T-helper 17 cell (primary cell): ENCODE measurements around the gene ZNF485. TPM values are rescaled to one million over a fixed set of nuclear protein-coding genes. Genes with fewer than 3 reads are reported as not detected.

ENCODE experiments used
- ATAC-seq: fragments of 150-1000 bp; cut with Tn5 transposase; 2 replicates; pipeline ENCODE4 v1.10.0; 2021; ENCODE audit warnings: mild to moderate bottlenecking, moderate library complexity
- DNase-seq, 3 donors: peaks; one replicate each; pipeline versions ENCODE4 v3.0.0 to v3.0.0-alpha.2; 2020 to 2021
- H3K9me3 ChIP-seq: one replicate; pipeline ENCODE4 v1.7.0; 2013; ENCODE audit warnings: low read length, mild to moderate bottlenecking; ENCODE audit not compliant: control insufficient read depth, poor library complexity, severe bottlenecking
- H3K27ac Mint-ChIP-seq: one replicate; pipeline ENCODE4 v1.8.0; 2022; ENCODE audit warnings: mild to moderate bottlenecking, moderate library complexity, mixed read lengths
- H3K27me3 Mint-ChIP-seq: one replicate; pipeline ENCODE4 v1.8.0; 2022; ENCODE audit warnings: mixed read lengths
- H3K36me3 Mint-ChIP-seq: one replicate; pipeline ENCODE4 v1.8.0; 2022; ENCODE audit warnings: low read depth, mixed read lengths
- H3K4me1 Mint-ChIP-seq: one replicate; pipeline ENCODE4 v1.8.0; 2022; ENCODE audit warnings: mild to moderate bottlenecking, mixed read lengths
- H3K4me3 Mint-ChIP-seq: one replicate; pipeline ENCODE4 v1.8.0; 2022; ENCODE audit warnings: mild to moderate bottlenecking, moderate library complexity, mixed read lengths
- total RNA-seq, 4 donors: library from RNA in 2 of 4; stranded (reverse) in 2 of 4; gene quantifications; one replicate each; pipeline ENCODE4 v1.2.3 and lab custom pipeline; 2022 to 2026

Gene ZNF485
- total RNA-seq, 2 donors from 2014 or later = 2.4 to 2.9 TPM

DNA sequence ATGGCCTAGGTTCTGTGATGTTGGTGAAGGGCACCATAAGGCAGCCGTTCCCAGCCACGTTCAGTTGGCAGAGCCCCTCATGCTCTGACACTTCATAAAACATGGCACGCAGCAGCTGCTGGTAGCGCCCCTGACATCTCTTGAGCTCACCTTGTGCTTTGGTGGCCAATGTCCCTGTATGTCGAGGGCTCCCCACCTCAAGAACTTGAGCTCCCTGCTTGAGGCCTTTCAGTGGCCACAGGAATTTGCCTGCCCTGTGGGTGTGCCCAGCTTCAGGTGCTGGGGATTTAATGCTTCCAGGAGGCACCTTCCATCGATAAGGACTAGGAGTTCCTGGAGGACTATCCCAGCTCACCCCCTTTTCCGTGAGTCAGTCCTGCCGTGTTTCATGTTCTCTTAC is 52.0 kb downstream of the ZNF485 start:
- H3K36me3 Mint-ChIP-seq = peaks cover 2% of the 10 kb centered on the region
- no peak overlapping the region for H3K27ac Mint-ChIP-seq
- H3K4me3 Mint-ChIP-seq = no peak overlapping the region
- H3K4me1 Mint-ChIP-seq = no peaks in the 10 kb centered on the region
- no peaks in the 10 kb centered on the region for H3K9me3 ChIP-seq
- DNase-seq (no peak), ATAC-seq (no peak)
- H3K27me3 Mint-ChIP-seq = peaks cover 36% of the 10 kb centered on the region

DNA sequence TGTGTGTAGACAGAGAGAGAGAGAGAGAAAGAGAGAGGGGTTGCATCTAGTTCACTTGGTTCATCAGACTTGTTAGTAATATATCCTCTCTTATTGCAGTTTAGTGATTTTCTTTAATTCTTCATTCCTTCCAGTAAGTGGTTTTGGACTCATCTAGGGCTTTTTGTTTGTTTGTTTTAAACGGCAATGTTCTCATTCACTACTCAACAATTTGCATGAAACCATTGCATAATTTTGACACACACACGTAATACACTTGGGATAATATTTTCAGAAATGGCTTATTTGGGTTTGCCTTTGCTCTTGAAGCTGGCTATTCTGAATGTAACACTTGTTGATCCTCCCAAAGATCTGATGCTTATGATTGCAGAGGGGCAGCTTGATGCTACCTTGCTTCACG is 58.8 kb downstream of the ZNF485 start:
- peaks cover 8% of the 10 kb centered on the region for H3K4me1 Mint-ChIP-seq
- ATAC-seq (no peak), DNase-seq (no peak)
- H3K9me3 ChIP-seq = no peaks in the 10 kb centered on the region
- peaks cover 40% of the 10 kb centered on the region for H3K27me3 Mint-ChIP-seq
- H3K4me3 Mint-ChIP-seq = no peak overlapping the region
- no peak overlapping the region for H3K27ac Mint-ChIP-seq
- H3K36me3 Mint-ChIP-seq = peaks cover 5% of the 10 kb centered on the region

DNA sequence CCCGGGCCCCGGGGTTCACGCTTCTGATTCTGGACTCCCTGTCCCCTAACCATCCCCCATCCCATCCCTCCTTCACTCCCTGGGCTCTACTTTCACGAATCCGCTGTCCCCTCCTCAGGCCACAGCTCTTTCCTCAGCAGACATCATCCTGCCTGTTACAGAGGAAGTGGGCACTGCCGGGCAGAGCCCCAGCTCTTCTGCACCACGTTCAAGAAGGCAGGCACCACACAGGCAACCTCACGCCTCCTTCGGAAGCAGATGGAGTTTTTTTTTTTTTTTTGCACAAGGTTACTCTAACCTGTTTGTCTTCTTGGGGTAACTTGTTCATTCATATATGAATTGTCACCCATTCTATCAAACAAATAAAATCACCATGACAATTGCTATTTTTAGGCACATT is 60.3 kb downstream of the ZNF485 start:
- no peak for DNase-seq
- Mint-ChIP-seq H3K27me3 (peaks cover 55% of the 10 kb centered on the region), H3K4me1 (peaks cover 12% of the 10 kb centered on the region), H3K4me3 (no peak overlapping the region), H3K36me3 (peaks cover 6% of the 10 kb centered on the region), H3K27ac (no peak overlapping the region)
- H3K9me3 ChIP-seq = no peaks in the 10 kb centered on the region
- ATAC-seq = no peak

DNA sequence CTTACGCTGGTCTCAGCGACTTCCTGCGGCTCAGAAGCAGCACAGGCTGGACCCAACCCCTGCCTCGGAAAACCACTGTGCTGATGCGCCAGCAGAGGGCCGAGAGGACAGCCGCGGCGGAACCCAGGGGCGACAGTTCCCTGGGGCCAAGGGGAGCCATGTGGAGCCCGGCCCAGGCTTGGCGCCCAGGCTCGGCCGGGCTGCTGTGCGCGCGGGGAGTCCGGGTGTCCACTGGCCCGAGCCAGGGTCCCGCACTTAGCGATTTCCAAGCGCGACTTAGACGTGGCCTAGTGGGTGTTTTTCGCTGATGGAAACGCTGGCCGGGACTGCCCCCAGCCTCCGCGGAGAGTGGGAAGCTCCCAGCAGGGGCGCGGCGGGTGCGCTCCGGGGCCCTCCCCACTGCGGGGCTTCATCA is 61.1 kb downstream of the ZNF485 start:
- H3K4me1 Mint-ChIP-seq = peaks cover 14% of the 10 kb centered on the region
- no peak for DNase-seq
- H3K4me3 Mint-ChIP-seq = no peak overlapping the region
- H3K36me3 Mint-ChIP-seq = peaks cover 7% of the 10 kb centered on the region
- H3K27me3 Mint-ChIP-seq = peaks cover 63% of the 10 kb centered on the region
- no peak overlapping the region for H3K27ac Mint-ChIP-seq
- no peaks in the 10 kb centered on the region for H3K9me3 ChIP-seq
- no peak for ATAC-seq

Other genes starting within 250 kb of the ZNF485 start
- not detected for gene FXYD4, start 234.8 kb upstream of the ZNF485 start, total RNA-seq
- 100 to 1,000 TPM; 131 to 144 TPM for gene HNRNPF, start 197.3 kb upstream of the ZNF485 start, total RNA-seq
- 1 to 10 TPM; 7.9 to 8.7 TPM for gene ZNF487, start 169.3 kb upstream of the ZNF485 start, total RNA-seq
- 1 to 10 TPM in 1 of 2 donors, under 1 TPM in 1; 0.96 to 1.1 TPM for gene ZNF239, start 31.8 kb upstream of the ZNF485 start, total RNA-seq
- gene ZNF32, start 42.4 kb downstream of the ZNF485 start, total RNA-seq = 10 to 100 TPM; 19.0 to 19.2 TPM